HCT116 (cell line): ENCODE data around the gene RNASET2.

Source experiments
- EGR1 ChIP-seq: IDR thresholded peaks from 2 replicates; pipeline ENCODE4 v1.6.1; 2012; ENCODE audit warnings: low read depth
- EZH2 ChIP-seq: fragments of 200-600 bp; sonication (generic); IDR thresholded peaks from 2 replicates; pipeline ENCODE4 v1.6.1; 2017; ENCODE audit warnings: antibody characterized with exemption, mixed run types
- RAD21 ChIP-seq: IDR thresholded peaks from 2 replicates; pipeline ENCODE4 v1.6.1; 2012; ENCODE audit warnings: low read depth, mild to moderate bottlenecking
- TF ChIP-seq, protein P1 (sequence below), 3 experiments: fragments of 200-600 bp in 1 of 3; sonication (generic) in 1 of 3; IDR thresholded peaks in 2 of 3; conservative IDR thresholded peaks in 1 of 3; 2 replicates each; pipeline ENCODE4 v1.5.1; 2012 to 2017; ENCODE audit warnings: low read depth in 2 of 3, low read length in 2 of 3, antibody characterized with exemption in 1 of 3, borderline replicate concordance in 1 of 3, control low read depth in 1 of 3, mild to moderate bottlenecking in 1 of 3, mixed read lengths in 1 of 3, mixed run types in 1 of 3, moderate library complexity in 1 of 3; ENCODE audit not compliant: insufficient read depth in 1 of 3

DNA sequence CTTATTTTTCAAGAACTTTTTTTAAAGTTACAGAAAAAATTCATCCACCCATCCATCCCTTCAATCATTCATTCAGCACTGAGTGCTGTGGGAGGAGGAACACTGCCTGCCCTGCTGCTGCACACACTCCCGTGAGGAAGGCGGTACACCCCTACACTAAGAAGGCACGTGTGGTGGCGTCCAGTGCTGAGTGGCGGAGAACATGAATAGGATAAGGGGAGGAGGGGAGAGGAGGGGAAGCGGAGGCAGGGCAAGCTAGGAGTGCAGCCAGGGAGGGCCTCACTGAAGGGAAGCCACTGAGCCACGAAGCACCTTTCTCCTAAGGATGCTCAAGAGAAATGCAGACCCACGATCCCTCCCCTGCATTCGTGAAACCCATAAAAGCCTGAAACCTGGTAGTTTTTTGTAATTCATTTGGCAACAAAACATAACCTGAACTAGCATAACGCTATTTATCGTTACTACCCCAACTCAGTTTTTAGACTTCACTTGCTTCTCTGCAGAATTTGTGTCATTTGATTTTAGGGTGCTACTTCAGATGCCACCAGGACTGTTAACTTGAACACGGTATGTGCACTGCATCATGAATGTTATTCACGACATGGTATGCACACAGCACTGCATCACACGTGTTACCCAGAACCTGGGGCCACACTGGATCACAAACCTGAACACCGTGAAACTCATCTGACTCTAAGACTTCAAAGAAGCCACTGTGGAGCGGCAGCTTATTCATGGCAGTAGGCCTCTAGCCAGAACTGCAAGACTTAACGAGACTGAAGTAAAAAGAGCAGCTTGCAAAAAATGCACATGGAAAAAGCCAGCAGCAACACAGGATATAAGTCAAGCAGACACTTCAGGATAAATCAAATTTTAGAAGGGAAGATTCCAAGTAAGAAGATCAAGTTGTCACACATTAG is 3.5 kb downstream of the RNASET2 start:
- TF ChIP-seq, protein P1, sequence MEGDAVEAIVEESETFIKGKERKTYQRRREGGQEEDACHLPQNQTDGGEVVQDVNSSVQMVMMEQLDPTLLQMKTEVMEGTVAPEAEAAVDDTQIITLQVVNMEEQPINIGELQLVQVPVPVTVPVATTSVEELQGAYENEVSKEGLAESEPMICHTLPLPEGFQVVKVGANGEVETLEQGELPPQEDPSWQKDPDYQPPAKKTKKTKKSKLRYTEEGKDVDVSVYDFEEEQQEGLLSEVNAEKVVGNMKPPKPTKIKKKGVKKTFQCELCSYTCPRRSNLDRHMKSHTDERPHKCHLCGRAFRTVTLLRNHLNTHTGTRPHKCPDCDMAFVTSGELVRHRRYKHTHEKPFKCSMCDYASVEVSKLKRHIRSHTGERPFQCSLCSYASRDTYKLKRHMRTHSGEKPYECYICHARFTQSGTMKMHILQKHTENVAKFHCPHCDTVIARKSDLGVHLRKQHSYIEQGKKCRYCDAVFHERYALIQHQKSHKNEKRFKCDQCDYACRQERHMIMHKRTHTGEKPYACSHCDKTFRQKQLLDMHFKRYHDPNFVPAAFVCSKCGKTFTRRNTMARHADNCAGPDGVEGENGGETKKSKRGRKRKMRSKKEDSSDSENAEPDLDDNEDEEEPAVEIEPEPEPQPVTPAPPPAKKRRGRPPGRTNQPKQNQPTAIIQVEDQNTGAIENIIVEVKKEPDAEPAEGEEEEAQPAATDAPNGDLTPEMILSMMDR (IDR thresholded peaks at IDR 0.05 in 2 of 3, conservative IDR thresholded peaks at IDR 0.05 in 1 of 3; ENCODE audit: borderline replicate concordance in 1 of 3, insufficient read depth in 1 of 3, low read depth in 2 of 3, low read length in 2 of 3): no peak
- TF ChIP-seq EZH2 (no peak), RAD21 (no peak), EGR1 (no peak)
